Epidermal melanocyte (primary cell): ENCODE results near the gene TCEANC2.
A peak's percentile ranks its signal among the peaks of the same experiment; 100 is the strongest.

Source experiments
- DNase-seq: peaks from one replicate; pipeline ENCODE4 v3.0.0; 2011; ENCODE audit warnings: low spot score; ENCODE audit not compliant: insufficient read length

TCEANC2 gene

GRCh38 chr1:54134295-54134694 lies 80.9 kb downstream of the TCEANC2 start:
- DNase-seq, result no peak

- DNase-seq, result no peak
Measured at GRCh38 chr1:54135436-54136120, 82.2 kb downstream of the TCEANC2 start.

- DNase-seq, result no peak
Measured at GRCh38 chr1:54136269-54136896, 83.0 kb downstream of the TCEANC2 start.

GRCh38 chr1:54136963-54137533 lies 83.6 kb downstream of the TCEANC2 start:
- DNase-seq, result no peak

- DNase-seq, result peak; percentile 44
Measured at GRCh38 chr1:54137534-54138061, 84.2 kb downstream of the TCEANC2 start.

- DNase-seq, result no peak
Measured at GRCh38 chr1:54138994-54139393, 85.6 kb downstream of the TCEANC2 start.

GRCh38 chr1:54139711-54140110 lies 86.3 kb downstream of the TCEANC2 start:
- no peak for DNase-seq

GRCh38 chr1:54142146-54142900 lies 88.9 kb downstream of the TCEANC2 start:
- no peak for DNase-seq

GRCh38 chr1:54144366-54144765 lies 91.0 kb downstream of the TCEANC2 start:
- no peak for DNase-seq

- DNase-seq, result no peak
Measured at GRCh38 chr1:54149734-54150133, 96.3 kb downstream of the TCEANC2 start.

- no peak for DNase-seq
Measured at GRCh38 chr1:54151013-54151412, 97.6 kb downstream of the TCEANC2 start.

GRCh38 chr1:54152696-54153095 lies 99.3 kb downstream of the TCEANC2 start, which contains the start of gene CDCP2:
TSS of gene CDCP2 (minus strand) at chr1:54153000. CDS start at chr1:54152922, 78 bp downstream.
- no peak for DNase-seq

- peak; percentile 54 for DNase-seq
Measured at GRCh38 chr1:54153535-54154439, 100.4 kb downstream of the TCEANC2 start.
